ENCODE measurements around the gene P2RX5. TPM values are rescaled to one million over a fixed set of nuclear protein-coding genes. Genes with fewer than 3 reads are reported as not detected.

The P2RX5 gene
- total RNA-seq, 1 donor from 2014 or later: 0.77 TPM

DNA sequence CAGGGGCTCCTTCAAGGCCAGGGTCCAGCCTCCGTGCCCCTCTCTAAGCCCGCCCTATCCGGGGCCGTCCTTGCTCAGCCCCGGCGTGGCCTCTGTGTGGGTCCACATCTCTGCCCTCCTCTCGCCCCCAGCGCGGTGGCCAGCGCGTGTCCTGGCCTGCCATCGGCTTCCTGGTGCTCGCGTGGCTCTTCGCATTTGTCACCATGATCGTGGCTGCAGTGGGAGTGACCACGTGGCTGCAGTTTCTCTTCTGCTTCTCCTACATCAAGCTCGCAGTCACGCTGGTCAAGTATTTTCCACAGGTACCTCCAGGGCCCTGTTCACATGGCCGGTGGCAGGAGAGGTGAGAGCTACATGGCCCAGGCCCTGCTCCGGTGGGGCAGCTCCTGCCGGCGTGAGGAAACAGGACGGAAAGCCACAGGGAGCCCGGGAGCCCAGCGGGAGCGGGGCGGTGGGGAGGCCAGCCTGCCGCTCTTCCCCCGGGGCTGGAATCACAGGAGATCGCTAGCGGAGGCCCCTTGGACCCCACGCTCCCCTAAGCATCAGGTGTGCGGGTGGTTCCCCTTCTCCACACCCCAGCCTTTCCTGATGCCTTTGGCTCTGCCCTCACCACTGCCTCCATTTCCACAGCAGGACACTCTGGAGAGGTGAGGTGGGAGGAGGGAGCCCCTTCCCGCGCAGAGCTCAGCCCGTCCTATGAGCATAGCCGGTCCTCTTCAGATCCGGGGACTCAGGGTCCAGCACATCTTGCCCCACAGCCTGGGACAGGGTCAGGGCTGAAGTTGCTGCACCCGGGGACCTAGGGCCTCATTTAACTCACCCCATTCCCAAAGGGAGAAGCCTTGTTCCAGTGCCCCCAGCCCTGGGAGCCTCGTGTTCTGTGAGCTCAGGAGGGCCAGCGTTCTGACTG is 37.8 kb downstream of the P2RX5 start:
- no peak for DNase-seq (ENCODE audit: low read depth in 2 of 2)

DNA sequence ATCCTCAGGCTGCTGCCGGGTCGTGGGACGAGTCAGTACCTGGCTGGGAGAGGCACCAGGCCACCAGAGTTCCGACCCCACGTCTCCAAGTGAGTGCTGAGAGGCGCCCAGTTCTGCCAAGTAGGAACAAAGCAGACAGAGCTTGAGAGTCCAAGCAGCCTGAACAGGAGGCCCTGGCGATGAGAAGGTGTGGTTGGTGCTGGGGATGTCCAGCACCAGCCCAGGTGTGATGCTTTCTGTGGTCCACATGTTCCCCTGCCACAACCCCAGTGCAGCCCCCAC is 38.4 kb downstream of the P2RX5 start:
- no peak for DNase-seq (ENCODE audit: low read depth in 2 of 2)

DNA sequence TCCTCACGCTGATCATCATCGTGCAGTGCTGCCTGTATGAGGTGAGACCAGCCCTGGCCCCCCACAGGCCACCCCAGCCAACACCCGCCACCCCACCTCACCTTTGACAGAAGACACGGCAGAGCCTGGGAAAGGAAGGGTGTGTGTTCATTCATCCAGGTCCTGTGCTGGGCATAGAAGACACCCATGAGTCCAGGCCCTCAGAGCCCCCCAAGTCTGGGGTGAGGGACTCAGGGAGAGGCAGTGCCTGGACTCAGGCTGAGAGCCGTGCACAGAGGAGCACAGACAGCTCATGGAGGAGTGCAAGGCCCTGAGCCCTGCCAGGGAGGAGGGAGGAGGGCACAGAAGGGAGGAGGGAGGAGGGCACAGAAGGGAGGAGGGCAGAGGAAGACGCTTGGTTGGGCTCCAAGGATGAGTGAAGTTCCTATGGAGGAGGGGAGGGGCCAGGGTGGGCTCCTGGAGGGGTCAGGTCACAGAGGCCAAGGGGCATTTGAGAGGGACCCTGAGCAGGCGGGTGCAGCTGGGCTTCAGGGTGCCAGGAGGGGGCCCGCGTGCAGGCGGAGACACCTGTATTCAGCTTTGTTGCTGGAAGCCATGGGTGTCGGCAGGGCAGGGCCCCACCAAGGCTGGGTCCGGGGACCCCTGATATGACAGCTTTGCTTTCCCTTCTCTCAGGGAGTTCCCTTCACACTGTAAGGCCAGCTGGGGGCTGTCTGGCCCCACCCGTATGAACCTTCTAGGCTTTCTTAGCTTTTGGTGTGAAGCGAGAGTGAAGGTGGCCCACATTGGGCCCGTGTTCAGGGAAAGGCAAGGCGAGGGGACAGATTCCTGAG is 39.0 kb downstream of the P2RX5 start:
- DNase-seq (ENCODE audit: low read depth in 2 of 2): no peak

DNA sequence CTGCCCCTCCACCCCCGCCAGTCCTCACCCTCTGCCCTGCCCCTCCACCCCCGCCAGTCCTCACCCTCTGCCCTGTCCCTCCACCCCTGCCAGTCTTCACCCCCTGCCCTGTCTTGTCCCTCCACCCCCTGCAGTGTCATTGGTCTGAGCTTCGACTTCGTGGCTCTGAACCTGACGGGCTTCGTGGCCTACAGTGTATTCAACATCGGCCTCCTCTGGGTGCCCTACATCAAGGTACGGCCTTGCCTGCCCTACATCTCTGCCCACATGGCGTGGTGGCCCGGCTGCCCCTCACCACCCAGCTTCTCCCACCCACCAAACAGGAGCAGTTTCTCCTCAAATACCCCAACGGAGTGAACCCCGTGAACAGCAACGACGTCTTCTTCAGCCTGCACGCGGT is 39.6 kb downstream of the P2RX5 start:
- no peak for DNase-seq (ENCODE audit: low read depth in 2 of 2)

DNA sequence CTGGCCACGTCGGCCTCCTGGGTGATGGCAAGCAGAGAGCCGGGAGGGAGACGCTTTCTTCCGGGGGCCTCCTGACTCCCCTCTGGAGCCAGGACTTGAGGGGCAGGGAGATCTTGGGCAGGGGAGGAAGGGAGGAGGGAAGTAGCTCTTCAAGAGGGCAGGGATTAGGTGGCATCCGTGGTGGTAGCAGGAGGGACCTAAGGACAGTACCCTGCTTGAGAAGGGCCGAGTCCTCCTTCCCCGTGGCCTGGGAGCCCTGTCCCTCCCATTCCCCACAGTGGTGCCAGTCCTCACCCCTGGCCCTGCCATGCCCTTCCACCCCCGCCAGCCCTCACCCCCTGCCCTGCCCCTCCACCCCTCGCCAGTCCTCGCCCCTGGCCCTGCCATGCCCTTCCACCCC is 40.2 kb downstream of the P2RX5 start:
- no peak for DNase-seq (ENCODE audit: low read depth in 2 of 2)

DNA sequence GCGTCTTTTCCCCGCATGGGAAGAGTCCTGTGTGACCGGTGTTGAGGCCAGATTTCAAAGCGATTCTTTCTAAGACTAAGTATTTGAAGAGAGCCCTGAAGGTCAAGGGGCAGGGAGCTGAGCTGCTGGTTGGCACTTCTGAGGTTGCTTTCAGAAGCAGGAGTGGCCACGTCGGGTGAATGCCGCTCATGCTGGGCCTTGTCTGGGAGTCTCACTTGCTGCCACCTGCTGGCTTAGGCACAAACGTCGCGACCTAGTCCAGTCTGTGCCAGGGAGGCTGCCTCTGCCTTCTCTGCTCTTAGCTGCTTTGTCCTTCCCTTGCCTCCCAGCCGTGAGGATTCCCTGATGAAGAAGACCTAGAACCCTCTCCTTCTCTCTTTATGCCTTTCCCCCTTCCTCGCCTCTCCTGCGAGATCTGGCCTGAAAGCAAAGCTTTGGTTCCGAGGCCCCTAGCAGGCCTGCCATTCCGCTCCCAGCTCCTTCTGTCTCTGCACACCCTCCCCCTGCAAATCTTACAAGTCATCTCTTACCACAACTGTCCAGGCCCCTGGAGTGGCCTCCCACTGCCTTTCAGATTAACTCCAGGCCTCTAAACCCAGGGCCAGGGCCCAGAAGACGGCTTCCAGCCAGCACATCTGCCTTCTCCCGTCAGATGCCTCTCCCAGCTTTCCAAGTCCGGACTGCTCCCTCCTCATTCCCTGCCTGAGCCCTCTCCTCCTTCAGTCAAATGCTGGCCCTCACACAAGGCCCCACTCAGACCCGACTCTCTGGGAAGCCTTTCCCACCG is 48.0 kb downstream of the P2RX5 start:
- peak; percentile 41 to 68 for DNase-seq (ENCODE audit: low read depth in 2 of 2)

DNA sequence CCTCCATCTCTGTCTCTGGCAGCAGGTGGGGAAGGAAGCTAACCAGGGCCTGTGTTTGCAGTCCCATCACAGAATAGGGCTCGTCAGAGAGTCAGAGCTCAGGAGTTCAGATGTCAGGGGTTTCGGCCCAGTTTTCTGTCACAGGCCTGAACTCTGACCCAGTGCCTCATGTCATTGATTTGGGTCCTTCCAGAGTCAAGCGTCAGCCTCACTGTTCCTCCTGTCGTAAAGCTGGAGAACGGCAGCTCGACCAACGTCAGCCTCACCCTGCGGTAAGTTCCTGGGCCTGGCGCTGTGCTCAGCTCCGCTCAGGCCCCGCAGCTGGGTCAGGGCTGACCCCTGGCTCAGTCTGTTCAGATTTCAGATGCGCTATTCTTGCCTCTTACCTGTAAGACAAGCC is 48.7 kb downstream of the P2RX5 start:
- no peak for DNase-seq (ENCODE audit: low read depth in 2 of 2)

DNA sequence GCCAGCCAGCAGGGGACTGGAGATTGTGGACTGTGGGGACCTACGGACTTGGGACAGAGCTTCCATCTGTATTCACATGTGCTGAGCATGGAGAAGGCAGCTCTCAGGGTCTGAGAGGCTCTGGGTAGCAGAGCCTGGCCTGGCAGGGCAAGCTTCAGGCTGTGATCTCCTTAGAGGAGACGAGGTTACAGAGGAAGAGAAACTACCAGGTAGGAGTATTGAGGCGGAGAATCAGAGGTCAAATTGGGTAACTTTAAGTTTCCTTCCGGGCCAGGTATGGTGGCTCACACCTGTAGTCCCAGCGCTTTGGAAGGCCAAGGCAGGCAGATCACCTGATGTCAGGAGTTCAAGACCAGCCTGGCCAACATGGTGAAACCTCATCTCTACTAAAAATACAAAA is 50.6 kb downstream of the P2RX5 start:
- no peak for DNase-seq (ENCODE audit: low read depth in 2 of 2)

DNA sequence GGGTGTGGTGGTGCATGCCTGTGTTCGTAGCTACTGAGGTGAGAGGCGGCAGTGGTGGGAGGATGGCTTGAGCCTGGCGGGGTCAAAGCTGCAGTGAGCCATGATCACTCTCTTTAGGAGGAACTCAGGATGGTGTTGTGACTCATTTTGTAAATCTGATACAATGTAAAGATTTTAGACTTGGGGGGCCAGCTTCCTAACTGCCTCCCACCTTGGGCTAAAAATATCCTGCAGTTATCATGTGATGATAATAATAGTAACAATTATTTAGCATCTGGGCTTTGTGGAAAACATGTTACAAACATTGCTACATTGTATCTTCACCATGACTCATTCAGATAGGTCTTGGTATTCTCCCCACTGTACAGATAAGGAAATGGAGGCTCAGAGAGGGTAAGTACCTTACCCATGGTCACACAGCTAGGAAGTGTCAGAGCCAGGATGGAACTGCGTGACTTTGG is 52.0 kb downstream of the P2RX5 start:
- no peak for DNase-seq (ENCODE audit: low read depth in 2 of 2)

DNA sequence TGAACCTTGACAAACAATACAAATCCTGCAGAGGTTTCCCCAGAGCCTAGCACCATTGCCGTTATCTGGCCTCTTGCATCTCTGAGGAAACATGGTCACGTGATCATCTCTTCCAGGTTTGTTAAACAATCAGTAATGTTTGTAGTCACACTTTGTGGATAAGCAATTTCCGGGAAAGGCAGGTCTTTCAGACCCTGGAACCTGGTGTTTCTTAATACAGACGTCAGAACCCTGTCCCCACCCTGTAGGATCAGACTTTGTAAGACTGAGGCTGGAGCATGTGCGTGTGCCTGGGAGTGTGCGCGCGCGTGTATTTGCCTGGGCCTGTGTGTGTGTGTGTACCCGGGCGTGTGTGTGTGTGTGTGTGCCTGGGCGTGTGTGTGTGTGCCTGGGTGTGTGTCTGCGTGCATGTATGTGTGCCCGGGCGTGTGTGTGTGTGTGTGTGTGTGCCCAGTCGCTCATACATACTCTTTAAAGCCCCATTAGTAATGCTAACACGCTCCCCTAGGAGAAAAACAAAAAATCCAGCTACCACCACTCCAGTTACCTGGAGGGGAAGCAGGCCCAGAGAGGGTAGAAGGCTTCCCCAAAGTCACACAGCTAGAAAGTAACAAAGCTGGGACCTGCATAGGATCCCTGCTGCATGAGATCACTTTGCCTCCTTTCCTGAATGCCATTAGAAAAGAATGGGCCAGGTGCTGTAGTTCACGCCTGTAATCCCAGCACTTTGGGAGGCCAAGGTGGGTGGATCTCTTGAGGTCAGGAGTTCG is 54.1 kb downstream of the P2RX5 start:
- no peak for DNase-seq (ENCODE audit: low read depth in 2 of 2)

DNA sequence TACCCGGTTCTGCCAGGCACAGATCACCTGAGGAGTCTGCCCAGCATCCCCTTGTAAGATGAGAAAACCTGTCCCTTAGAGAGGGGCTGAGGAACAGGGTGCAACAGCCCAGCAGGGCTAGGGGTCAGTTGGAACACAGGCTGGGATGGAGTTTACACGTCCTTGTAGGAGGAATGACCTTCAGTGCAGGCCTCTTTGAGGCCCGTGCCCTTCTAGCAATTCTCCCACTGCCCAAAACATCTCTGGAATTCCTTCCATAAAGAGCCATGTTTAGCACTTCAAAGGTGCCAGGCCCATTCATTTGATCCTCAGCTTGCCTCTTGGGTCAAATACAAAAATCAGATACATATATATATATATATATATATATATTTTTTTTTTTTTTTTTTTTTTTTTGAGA is 54.9 kb downstream of the P2RX5 start:
- DNase-seq (ENCODE audit: low read depth in 2 of 2): no peak

DNA sequence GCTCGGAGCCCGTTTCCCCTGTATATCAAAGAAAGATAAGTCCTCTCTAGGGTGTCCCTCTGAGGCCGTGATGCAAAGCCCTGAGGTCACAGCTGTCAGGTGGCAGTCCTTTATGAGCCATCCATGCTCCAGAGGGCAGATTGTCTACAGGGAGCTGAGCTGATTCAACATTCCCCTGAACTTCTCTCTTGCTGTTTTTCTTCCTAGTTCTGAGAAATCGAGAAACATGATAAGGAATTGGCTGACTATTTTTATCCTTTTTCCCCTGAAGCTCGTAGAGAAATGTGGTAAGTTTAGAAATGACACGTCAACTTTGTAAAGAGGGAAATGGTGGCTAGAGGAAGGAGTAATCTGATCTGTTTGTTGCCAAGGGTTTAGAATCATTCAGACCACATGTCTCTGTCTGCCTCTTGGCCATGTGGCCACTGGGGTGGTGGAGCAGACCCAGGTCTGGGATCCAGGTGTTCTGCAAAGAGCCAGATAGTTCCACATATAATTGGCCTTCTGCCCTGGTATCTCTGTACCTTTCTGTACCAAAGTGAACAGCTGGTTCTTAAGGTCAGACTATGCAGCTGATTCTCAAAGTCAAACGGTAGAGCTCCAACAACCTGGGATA is 55.9 kb downstream of the P2RX5 start:
- peak in 1 of 2 donors; percentile 24 for DNase-seq (ENCODE audit: low read depth in 2 of 2)

DNA sequence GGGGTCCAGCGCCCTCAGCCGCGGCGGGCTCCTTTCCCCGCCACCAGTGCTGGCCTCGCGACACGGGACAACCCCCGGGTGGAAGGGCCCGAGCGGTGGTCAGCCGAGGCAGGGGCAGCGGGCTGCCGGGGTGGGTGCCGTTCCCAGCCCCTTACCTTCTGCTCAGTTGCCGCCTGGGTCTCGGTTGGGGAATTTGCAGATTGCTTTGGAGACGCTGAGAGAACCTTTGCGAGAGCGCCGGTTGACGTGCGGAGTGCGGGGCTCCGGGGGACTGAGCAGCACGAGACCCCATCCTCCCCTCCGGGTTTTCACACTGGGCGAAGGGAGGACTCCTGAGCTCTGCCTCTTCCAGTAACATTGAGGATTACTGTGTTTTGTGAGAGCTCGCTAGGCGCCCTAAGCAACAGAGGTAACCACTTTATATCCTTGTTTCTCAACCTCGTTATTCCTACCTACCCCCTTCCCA is 59.0 kb downstream of the P2RX5 start:
- no peak for DNase-seq (ENCODE audit: low read depth in 2 of 2)

DNA sequence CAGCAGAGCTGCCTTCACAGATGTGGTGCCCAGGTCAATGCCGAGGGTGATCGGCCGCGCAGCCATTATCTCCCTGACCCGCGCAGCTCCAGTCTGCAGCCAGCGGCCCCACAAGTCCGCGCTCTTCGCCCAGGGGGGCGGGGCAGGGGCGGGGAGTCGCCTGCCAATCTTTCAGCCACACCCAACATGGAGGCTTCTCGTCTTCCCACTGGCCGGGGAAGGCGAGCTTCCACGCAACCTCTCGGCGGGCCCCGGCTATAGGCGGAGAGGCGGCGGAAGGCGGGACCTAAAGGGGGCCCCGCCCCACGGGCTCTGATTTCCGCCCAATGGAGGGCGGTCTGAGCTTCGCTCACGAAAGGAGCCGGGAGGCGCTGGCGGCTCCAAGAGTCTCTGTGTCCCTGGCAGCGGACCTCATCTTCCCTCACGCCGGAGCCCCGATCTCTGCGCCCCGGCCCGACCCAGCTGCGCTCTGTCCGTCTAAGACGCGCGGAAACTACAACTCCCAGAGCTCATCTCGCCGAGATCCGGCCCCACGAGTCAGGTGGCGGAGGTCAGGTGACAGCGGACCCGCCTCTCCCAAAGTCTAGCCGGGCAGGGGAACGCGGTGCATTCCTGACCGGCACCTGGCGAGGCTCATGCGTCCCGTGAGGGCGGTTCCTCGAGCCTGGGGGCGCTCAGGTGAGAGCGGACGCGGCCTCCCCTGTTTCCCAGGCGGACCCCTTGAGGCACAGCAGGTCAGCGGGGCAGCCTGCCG is 59.6 kb downstream of the P2RX5 start, which contains the start of the genes CTNS and SHPK:
Gene CTNS, plus strand, starts transcription at position 607 of the 754 bp plus-strand sequence. CDS start 3,447 bp downstream, outside the sequence.
Gene SHPK, minus strand, starts transcription at position 97 of the 754 bp plus-strand sequence. Its CDS starts 31 bp downstream, at position 66.
- peak; percentile 86 to 97 for DNase-seq (ENCODE audit: low read depth in 2 of 2)

DNA sequence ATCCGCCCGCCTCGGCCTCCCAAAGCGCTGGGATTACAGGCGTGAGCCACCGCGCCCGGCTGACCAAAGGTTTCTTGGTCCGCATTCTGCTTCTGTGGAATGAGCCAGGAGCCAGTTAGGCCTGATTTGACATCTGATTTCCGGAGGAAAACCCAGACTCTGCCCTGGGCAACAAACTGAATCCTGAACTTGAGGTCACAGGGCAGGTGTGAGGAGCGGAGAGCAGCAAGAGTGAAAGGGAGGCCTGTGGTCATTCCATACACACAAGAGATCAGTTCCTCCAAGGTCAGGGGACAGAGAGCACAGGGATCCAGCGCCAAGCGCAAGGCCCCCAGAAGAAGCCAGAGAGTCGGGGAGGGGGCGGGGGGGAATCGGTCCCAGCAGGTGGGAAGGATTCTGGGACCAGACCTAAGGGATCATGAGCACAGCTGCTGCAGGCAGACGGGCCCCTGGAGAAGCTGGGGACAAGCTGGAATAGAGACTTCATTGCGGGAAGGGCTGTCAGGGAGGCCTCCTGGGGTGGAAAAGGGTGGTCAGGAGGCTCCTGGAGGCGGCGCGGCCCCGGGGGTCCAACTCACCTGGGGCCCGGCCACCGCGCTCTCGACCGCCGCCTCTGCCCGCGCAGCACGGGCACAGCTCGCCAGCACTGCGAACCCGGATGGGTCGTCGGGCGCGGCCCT is 60.3 kb downstream of the P2RX5 start:
- DNase-seq (ENCODE audit: low read depth in 2 of 2): no peak

DNA sequence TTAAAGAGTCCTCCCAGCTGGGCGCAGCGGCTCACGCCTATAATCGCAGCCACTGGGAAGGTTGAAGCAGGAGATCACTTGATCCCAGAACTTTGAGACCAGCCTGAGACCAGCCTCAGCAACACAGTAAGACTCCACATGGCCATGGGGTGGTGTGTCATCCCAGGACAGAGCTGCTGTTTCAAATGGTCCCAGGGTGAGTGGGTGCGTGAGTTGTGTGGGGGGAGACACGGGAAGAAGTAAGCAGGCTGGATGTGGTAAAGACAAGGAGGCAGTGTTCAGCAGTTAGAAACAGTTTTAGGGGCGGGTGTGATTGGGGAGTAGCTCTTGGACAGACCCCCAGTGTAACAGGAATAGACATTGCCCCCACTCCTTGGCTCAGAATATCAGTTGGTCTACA is 63.7 kb downstream of the P2RX5 start:
- DNase-seq (ENCODE audit: low read depth in 2 of 2): no peak

DNA sequence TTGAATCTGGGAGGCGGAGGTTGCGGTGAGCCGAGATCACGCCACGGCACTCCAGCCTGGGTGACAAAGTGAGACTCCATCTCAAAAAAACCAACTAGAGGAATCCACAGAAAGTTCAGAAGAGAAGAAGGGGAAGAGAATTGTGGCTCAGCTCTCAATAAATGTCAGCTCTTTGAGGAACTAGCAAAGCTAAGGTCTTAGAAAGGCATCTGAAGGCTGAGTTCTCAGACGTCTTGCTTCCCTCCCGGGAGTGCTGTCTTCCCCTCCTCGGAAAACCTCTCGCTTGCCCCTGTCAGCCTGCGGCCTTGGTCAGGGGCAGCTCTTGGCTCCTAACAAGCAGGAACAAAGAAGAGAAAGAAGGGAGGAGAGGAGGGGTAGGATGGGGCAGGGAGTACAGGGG is 65.2 kb downstream of the P2RX5 start:
- no peak for DNase-seq (ENCODE audit: low read depth in 2 of 2)

DNA sequence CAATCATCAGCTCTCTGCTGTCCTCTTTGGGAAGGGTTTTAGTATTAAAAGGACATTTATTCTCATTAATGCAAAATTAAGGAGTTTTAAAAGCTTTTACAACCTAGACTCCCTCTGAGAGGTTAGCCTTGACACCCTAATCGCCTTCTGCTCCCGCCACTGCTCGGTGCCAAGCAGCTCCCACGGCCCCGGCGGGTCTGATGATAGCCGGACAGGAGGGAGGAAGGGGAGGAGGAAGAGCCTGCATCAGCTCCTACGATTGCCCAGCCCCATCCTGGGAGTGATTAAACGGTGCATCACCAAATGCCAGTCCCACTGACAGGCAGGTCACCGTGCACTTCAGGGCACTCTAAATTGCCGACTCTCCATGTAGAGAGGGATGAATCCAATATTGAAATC is 68.2 kb downstream of the P2RX5 start:
- DNase-seq (ENCODE audit: low read depth in 2 of 2): no peak
